Naive thymus-derived CD4-positive, alpha-beta T cell (primary cell): ENCODE results near the gene C1GALT1C1. TPM values are rescaled to one million over a fixed set of nuclear protein-coding genes. Genes with fewer than 3 reads are reported as not detected.

Experiments used
- ATAC-seq: fragments of 150-1000 bp; cut with Tn5 transposase; 2 replicates; pipeline ENCODE4 v1.10.0; 2021; ENCODE audit warnings: mild to moderate bottlenecking, moderate library complexity
- CTCF ChIA-PET: fragments of 350-600 bp; sonication (Branson Sonifier 250); formaldehyde crosslinking; loops from one replicate; lab custom pipeline; 2021; ENCODE audit warnings: antibody characterized with exemption; lab: Charles Lee
- POLR2A ChIA-PET: fragments of 350-600 bp; sonication (Branson Sonifier 250); formaldehyde crosslinking; loops from one replicate; lab custom pipeline; 2021; ENCODE audit warnings: antibody characterized with exemption, inconsistent platforms; lab: Charles Lee
- DNase-seq, 9 donors: peaks; one replicate each; pipeline versions ENCODE4 v3.0.0 to v3.0.0-alpha.2; 2020 to 2022; ENCODE audit warnings: mixed read lengths in 1 of 9
- H3K27ac ChIP-seq: one replicate; pipeline ENCODE4 v1.7.0; 2013; ENCODE audit warnings: mild to moderate bottlenecking, low read depth, low read length, moderate library complexity
- H3K27me3 ChIP-seq, 2 donors: one replicate each; pipeline ENCODE4 v1.7.0; 2013; ENCODE audit warnings: low read length in 2 of 2, mild to moderate bottlenecking in 2 of 2, moderate library complexity in 2 of 2; ENCODE audit not compliant: control insufficient read depth in 2 of 2, insufficient read depth in 2 of 2
- H3K36me3 ChIP-seq, 3 experiments: 1 replicate in 2 of 3; 2 replicates in 1 of 3; pipeline ENCODE4 v1.7.0; 2013; ENCODE audit warnings: low read length in 3 of 3, mild to moderate bottlenecking in 3 of 3, moderate library complexity in 1 of 3; ENCODE audit not compliant: insufficient read depth in 3 of 3, control insufficient read depth in 2 of 3
- H3K4me1 ChIP-seq, 2 donors: one replicate each; pipeline ENCODE4 v1.7.0; 2013; ENCODE audit warnings: low read length in 2 of 2, mild to moderate bottlenecking in 2 of 2, moderate library complexity in 1 of 2; ENCODE audit not compliant: control insufficient read depth in 2 of 2, insufficient read depth in 2 of 2
- H3K4me3 ChIP-seq: 2 replicates; pipeline ENCODE4 v1.7.0; 2013; ENCODE audit warnings: mild to moderate bottlenecking, low read length
- H3K9me3 ChIP-seq, 3 experiments: 1 replicate in 2 of 3; 2 replicates in 1 of 3; pipeline ENCODE4 v1.7.0; 2013; ENCODE audit warnings: low read length in 3 of 3; ENCODE audit not compliant: control insufficient read depth in 2 of 3
- H3K27ac Mint-ChIP-seq, 9 donors: one replicate each; pipeline ENCODE4 v1.8.0; 2020 to 2022; ENCODE audit warnings: mixed read lengths in 9 of 9, mild to moderate bottlenecking in 8 of 9, moderate library complexity in 5 of 9, inconsistent platforms in 2 of 9
- H3K27me3 Mint-ChIP-seq, 5 donors: one replicate each; pipeline ENCODE4 v1.8.0; 2021 to 2022; ENCODE audit warnings: mixed read lengths in 5 of 5, mild to moderate bottlenecking in 1 of 5
- H3K36me3 Mint-ChIP-seq, 5 donors: one replicate each; pipeline ENCODE4 v1.8.0; 2020 to 2022; ENCODE audit warnings: mixed read lengths in 5 of 5, mild to moderate bottlenecking in 3 of 5, inconsistent platforms in 1 of 5
- H3K4me1 Mint-ChIP-seq, 7 donors: one replicate each; pipeline ENCODE4 v1.8.0; 2020 to 2022; ENCODE audit warnings: mixed read lengths in 7 of 7, mild to moderate bottlenecking in 3 of 7, inconsistent platforms in 1 of 7
- H3K4me3 Mint-ChIP-seq, 10 donors: one replicate each; pipeline ENCODE4 v1.8.0; 2020 to 2022; ENCODE audit warnings: mild to moderate bottlenecking in 10 of 10, mixed read lengths in 10 of 10, moderate library complexity in 6 of 10, inconsistent platforms in 2 of 10
- H3K9me3 Mint-ChIP-seq, 11 donors: one replicate each; pipeline ENCODE4 v1.8.0; 2020 to 2022; ENCODE audit warnings: mixed read lengths in 11 of 11, mild to moderate bottlenecking in 4 of 11, inconsistent platforms in 1 of 11, moderate library complexity in 1 of 11
- intact Hi-C, 2 donors: fragments of 100-400 bp; cut with micrococcal nuclease; formaldehyde crosslinking; loops; one replicate each; pipeline ENCODE4 v1.15.1; 2023
- polyA plus RNA-seq, 2 donors: library from polyadenylated mRNA; unstranded; fragments of 300-500 nt; fragmentation: Illumina TruSeq; gene quantifications; one replicate each; pipeline ENCODE4 v1.2.3, GENCODE V29; 2021
- total RNA-seq, 6 experiments: library from RNA in 5 of 6; stranded (reverse) in 5 of 6; gene quantifications; 1 replicate in 5 of 6; 2 replicates in 1 of 6; pipeline ENCODE4 v1.2.3 and lab custom pipeline; 2021 to 2026

Gene C1GALT1C1
- total and polyA plus RNA-seq, 7 experiments from 2014 or later: 4.7 to 31.0 (median 21.1) TPM

DNA sequence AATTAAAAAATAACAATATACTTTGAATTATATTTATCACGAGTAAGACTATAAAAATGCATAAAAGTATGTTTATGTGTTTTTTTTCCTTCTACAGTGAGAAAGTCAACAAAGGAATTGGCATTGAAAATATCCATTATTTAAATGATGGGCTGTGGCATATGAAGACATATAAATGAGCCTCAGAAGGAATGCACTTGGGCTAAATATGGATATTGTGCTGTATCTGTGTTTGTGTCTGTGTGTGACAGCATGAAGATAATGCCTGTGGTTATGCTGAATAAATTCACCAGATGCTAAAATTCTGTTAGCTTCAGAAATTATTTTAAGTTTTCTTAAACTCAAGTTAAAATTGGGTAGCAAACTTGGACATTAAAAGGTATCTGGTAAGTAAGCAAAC lies 17.8 kb downstream of the C1GALT1C1 start:
- H3K27ac ChIP-seq: no peak overlapping the region
- no peak for ATAC-seq
- intact Hi-C loops: no loop called here
- H3K9me3 ChIP-seq: no peaks in the 10 kb centered on the region
- Mint-ChIP-seq H3K36me3 (peaks cover 0 to 14% (median 7%) of the 10 kb centered on the region in 5 donors), H3K4me1 (peaks cover 0 to 4% (median 0%) of the 10 kb centered on the region in 7 donors), H3K4me3 (no peak overlapping the region), H3K27ac (peak overlapping the region in 1 of 9 donors; percentile 62), H3K9me3 (no peaks in the 10 kb centered on the region), H3K27me3 (no peaks in the 10 kb centered on the region)
- H3K36me3 ChIP-seq: peaks cover 0 to 17% (median 3%) of the 10 kb centered on the region in 3 experiments
- H3K27me3 ChIP-seq: no peaks in the 10 kb centered on the region
- H3K4me1 ChIP-seq: no peaks in the 10 kb centered on the region
- DNase-seq: no peak
- POLR2A ChIA-PET: no interaction called here
- no peak overlapping the region for H3K4me3 ChIP-seq
- CTCF ChIA-PET: no interaction called here

- ChIA-PET CTCF (interaction anchor here (0.5 to 1.3 kb wide), 3 partner anchors 9 to 237 kb away, joined by 3 read pairs; no protein-coding TSS in a partner anchor), POLR2A (interaction anchor here (0.5 to 4.1 kb wide), 14 partner anchors 14 to 889 kb away, joined by 3 to 111 read pairs (median 4); partner anchors contain the start of genes C1GALT1C1 and CUL4B)
- intact Hi-C loops: loop anchor here (1.0 to 10.0 kb wide), 6 partner anchors 26 to 360 kb away; partner anchors contain the start of genes C1GALT1C1 (in 2 of the 2) and CUL4B (in 1 of the 2)
- Histone ChIP-seq H3K27me3 (no peaks in the 10 kb centered on the region), H3K4me3 (peak overlapping the region; percentile 55), H3K9me3 (no peaks in the 10 kb centered on the region), H3K4me1 (peaks cover 6 to 10% of the 10 kb centered on the region in 2 donors), H3K36me3 (peaks cover 0 to 12% (median 3%) of the 10 kb centered on the region in 3 experiments), H3K27ac (peak overlapping the region; percentile 87)
- Mint-ChIP-seq H3K27ac (peak overlapping the region; percentile 96 to 99 (median 98)), H3K9me3 (peaks cover 0 to 5% (median 0%) of the 10 kb centered on the region in 11 donors), H3K4me1 (peaks cover 0 to 19% (median 10%) of the 10 kb centered on the region in 7 donors), H3K36me3 (peaks cover 0 to 5% (median 0%) of the 10 kb centered on the region in 5 donors), H3K27me3 (peaks cover 0 to 7% (median 0%) of the 10 kb centered on the region in 5 donors), H3K4me3 (peak overlapping the region; percentile 91 to 99 (median 96))
- ATAC-seq: peak; percentile 66
- peak in 8 of 9 donors; percentile 6 to 61 (median 36) for DNase-seq
Measured at GRCh38 chrX:120604361-120604782, 25.5 kb downstream of the C1GALT1C1 start.

- Histone ChIP-seq H3K36me3 (peaks cover 0 to 7% (median 3%) of the 10 kb centered on the region in 3 experiments), H3K9me3 (no peaks in the 10 kb centered on the region), H3K27ac (peak within 1 kb of the TSS; percentile 87), H3K27me3 (no peaks in the 10 kb centered on the region), H3K4me1 (peaks cover 6 to 10% of the 10 kb centered on the region in 2 donors), H3K4me3 (peak within 1 kb of the TSS; percentile 55)
- peak within 1 kb of the TSS; percentile 91 to 99 (median 96) for H3K4me3 Mint-ChIP-seq
- H3K4me1 Mint-ChIP-seq: peaks cover 0 to 19% (median 10%) of the 10 kb centered on the region in 7 donors
- peak; percentile 95 for ATAC-seq
- intact Hi-C loops: loop anchor here (1.0 to 10.0 kb wide), 6 partner anchors 26 to 359 kb away; partner anchors contain the start of genes C1GALT1C1 (in 2 of the 2) and CUL4B (in 1 of the 2)
- POLR2A ChIA-PET: interaction anchor here (0.6 to 4.1 kb wide), 18 partner anchors 11 to 907 kb away, joined by 3 to 111 read pairs (median 4); partner anchors contain the start of genes C1GALT1C1 and CUL4B
- CTCF ChIA-PET: interaction anchor here (0.5 to 1.3 kb wide), 3 partner anchors 8 to 238 kb away, joined by 3 read pairs; no protein-coding TSS in a partner anchor
- H3K27me3 Mint-ChIP-seq: peaks cover 0 to 7% (median 0%) of the 10 kb centered on the region in 5 donors
- peak within 1 kb of the TSS; percentile 96 to 99 (median 98) for H3K27ac Mint-ChIP-seq
- H3K9me3 Mint-ChIP-seq: peaks cover 0 to 5% (median 0%) of the 10 kb centered on the region in 11 donors
- peaks cover 0 to 4% (median 0%) of the 10 kb centered on the region in 5 donors for H3K36me3 Mint-ChIP-seq
- peak; percentile 40 to 91 (median 82) for DNase-seq
Measured at GRCh38 chrX:120603707-120604360, 26.0 kb downstream of the C1GALT1C1 start, which contains the start of gene MCTS1. TSS of gene MCTS1 (plus strand) at chrX:120604101. CDS start at chrX:120604237, 136 bp downstream.

DNA sequence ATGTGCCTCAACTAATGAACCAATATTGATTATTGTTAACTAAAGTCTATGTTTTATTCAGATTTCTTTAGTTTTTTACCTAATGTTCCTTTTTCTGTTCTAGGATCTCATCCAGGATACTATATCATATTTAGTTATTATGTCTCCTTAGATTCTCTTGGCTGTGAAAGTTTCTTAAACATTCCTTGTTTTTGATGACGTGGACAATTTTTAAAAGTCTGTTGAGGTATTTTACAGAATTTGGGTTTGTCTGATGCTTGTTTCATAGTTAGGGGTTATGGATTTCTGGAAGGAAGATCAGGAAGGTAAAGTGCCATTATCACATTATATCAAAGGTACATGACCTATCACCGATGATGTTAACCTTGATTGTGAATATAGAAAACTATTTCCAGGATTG lies 44.2 kb downstream of the C1GALT1C1 start:
- Histone ChIP-seq H3K36me3 (no peaks in the 10 kb centered on the region), H3K4me3 (no peak overlapping the region), H3K27me3 (no peaks in the 10 kb centered on the region), H3K4me1 (no peaks in the 10 kb centered on the region), H3K9me3 (no peaks in the 10 kb centered on the region), H3K27ac (no peak overlapping the region)
- CTCF ChIA-PET: no interaction called here
- DNase-seq (no peak), ATAC-seq (no peak)
- peaks cover 0 to 3% (median 0%) of the 10 kb centered on the region in 7 donors for H3K4me1 Mint-ChIP-seq
- H3K4me3 Mint-ChIP-seq: no peak overlapping the region
- H3K27ac Mint-ChIP-seq: no peak overlapping the region
- H3K27me3 Mint-ChIP-seq: peaks cover 0 to 14% (median 5%) of the 10 kb centered on the region in 5 donors
- peaks cover 0 to 4% (median 0%) of the 10 kb centered on the region in 5 donors for H3K36me3 Mint-ChIP-seq
- POLR2A ChIA-PET: no interaction called here
- H3K9me3 Mint-ChIP-seq: peaks cover 0 to 1% (median 0%) of the 10 kb centered on the region in 11 donors
- intact Hi-C loops: no loop called here

Other genes starting within 250 kb of the C1GALT1C1 start
- gene LAMP2, start 160.8 kb downstream of the C1GALT1C1 start, total RNA-seq: 10 to 100 TPM; 22.5 to 60.3 (median 44.9) TPM
- 10 to 100 TPM; 78.4 to 92.3 TPM for gene LAMP2, start 160.8 kb downstream of the C1GALT1C1 start, polyA plus RNA-seq
- 10 to 100 TPM; 34.9 to 67.7 (median 43.0) TPM for gene CUL4B, start 69.1 kb downstream of the C1GALT1C1 start, total RNA-seq
- 10 to 100 TPM; 22.6 to 28.8 TPM for gene CUL4B, start 69.1 kb downstream of the C1GALT1C1 start, polyA plus RNA-seq
- gene MCTS1, start 26.0 kb downstream of the C1GALT1C1 start, total RNA-seq: 10 to 100 TPM; 17.6 to 55.6 (median 27.3) TPM
- gene MCTS1, start 26.0 kb downstream of the C1GALT1C1 start, polyA plus RNA-seq: 10 to 100 TPM; 55.8 to 76.3 TPM
- gene CT47B1, start 245.8 kb upstream of the C1GALT1C1 start, total RNA-seq: not detected
- not detected for gene CT47B1, start 245.8 kb upstream of the C1GALT1C1 start, polyA plus RNA-seq